CD4-positive, alpha-beta T cell treated with Interleukin-10 for 1 hour (primary cell): ENCODE measurements around the gene CHD3.

ENCODE experiments used
- DNase-seq: peaks from one replicate; pipeline ENCODE4 v3.0.0-alpha.2; 2020

The CHD3 gene

GRCh38 chr17:7903154-7904103, 14.8 kb downstream of the CHD3 start:
- no peak for DNase-seq

DNA sequence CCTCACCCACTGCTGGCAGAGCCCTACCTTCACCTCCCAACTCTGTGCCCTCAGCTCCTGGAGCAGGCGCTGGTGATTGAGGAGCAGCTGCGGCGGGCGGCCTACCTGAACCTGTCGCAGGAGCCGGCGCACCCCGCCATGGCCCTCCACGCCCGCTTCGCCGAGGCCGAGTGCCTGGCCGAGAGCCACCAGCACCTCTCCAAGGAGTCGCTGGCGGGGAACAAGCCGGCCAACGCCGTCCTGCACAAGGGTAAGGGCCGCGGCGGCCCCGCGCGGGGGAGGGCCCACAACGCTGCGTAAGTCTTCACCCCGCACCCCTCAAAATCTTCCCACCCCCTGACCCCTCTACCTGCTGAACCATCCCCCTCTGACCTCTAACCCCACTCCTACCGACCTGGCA, 20.5 kb downstream of the CHD3 start:
- DNase-seq = no peak

DNA sequence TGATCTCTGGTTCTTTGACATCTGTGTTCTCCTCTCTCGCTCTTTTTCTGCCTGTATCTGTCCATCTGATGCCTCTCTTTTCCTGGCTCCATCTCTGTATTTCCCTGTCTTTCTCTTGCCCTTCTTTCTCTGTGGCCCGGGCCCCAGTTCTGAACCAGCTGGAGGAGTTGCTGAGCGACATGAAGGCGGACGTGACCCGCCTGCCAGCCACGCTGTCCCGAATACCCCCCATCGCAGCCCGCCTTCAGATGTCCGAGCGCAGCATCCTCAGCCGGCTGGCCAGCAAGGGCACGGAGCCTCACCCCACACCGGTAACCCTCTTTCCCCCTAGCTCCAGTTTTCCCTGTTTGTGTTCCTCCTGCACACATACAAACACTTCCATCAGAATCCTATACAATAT, 21.7 kb downstream of the CHD3 start:
- no peak for DNase-seq

- no peak for DNase-seq
Observed at GRCh38 chr17:7910711-7911110, 22.1 kb downstream of the CHD3 start.

- DNase-seq = no peak
Observed at GRCh38 chr17:7911116-7911515, 22.5 kb downstream of the CHD3 start.

- DNase-seq = peak; percentile 85
Observed at GRCh38 chr17:7912927-7913524, 24.4 kb downstream of the CHD3 start.

GRCh38 chr17:7915179-7915610, 26.6 kb downstream of the CHD3 start:
- no peak for DNase-seq

DNA sequence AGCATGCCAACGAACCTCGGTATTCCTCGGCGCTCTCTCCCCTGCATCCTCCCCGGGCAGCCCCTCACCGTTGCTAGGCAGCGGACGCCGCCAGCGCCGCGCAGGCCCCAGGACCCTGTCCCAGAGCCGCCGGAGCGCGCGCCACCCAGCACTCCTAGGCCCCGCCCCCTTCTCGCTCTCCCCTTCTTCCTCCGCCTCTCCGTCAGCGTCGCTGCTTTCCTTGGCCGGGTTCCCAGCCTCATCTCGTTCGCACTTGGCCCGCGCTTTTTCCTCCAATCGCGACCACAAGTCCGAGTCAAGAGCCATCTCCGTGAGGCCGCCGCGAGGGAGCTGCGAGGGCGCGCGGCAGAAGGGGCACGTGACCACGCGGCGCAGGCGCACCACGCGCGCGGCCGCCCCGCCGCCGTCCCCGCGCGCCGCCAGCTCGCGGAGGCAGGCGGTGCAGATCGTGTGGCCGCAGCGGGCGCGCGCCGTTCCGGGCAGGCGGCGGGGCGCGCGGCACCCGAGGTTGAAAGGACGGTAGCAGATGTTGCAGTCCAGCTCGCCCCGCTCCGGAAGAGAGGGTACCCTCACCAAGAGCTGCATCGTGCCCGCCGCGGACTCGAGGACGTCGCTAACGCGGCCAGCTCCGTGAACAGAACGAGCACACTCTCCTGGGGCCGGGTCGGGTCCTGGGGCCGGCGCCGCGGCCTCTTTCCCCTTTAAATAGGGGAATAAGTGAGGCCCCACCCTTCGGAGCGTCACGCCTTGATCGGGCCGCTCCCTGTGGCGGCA, 27.2 kb downstream of the CHD3 start, which contains the start of gene RNF227:
TSS of gene RNF227 (minus strand) at position 679 of the 774 bp plus-strand sequence. CDS start at position 585, 94 bp downstream.
- DNase-seq = peak; percentile 88

DNA sequence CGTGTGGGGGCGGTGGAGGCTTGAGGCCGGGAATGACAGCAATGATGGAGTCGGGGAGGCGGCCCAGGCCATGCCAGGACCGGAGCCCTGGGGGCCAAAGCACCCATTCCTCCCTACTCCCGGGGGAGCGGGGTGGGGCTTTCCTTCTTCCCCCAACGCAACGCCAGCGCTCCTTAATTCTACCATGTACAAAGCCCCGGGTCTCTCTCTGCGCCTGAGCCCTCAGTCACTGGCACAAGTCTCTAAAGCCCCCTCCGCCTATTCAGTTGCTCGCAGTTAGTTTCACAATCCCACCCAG, 27.7 kb downstream of the CHD3 start:
- DNase-seq = no peak

GRCh38 chr17:7916808-7917207, 28.2 kb downstream of the CHD3 start:
- no peak for DNase-seq

GRCh38 chr17:7922269-7922844, 33.8 kb downstream of the CHD3 start:
- DNase-seq = no peak

DNA sequence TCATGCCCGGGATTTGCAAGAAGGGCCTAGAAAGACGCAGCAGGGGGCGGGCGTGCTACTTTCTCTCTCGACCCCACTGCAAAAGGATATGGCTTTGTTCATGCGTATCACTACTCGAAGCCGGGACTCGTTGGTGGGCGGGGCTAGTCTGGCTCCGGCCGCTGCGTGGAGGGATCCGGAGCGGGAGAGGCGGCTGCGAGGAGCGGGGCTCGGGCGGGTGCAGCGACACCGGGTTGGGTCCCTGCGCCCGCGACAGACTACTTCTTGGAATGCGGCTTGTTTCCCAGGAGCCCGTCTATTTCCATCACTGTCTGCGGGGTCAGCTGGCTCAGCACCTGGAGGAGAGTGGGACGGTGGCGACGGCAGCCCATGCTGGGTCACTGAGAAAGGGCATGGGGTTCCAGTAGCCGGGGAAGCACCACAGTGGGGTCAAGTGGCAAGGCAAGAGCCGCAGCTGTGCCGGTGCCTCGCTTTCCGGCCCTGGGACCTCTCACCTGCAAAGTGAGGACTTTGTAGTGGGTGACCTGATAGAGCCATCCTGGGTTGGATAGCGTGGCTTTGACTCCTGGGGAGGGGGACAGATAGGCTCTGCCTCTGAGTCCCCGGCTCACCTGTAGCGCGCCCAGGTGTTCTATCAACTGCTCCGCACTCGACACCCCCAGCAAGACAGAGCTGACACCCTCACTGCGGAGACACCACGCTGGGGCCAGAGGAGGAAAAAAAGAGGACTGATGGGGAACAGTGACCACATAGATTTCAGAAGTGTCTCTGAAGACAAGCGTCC, 34.4 kb downstream of the CHD3 start:
- DNase-seq = peak; percentile 89

GRCh38 chr17:7927596-7927995, 39.0 kb downstream of the CHD3 start:
- DNase-seq = no peak

GRCh38 chr17:7929158-7930023, 40.8 kb downstream of the CHD3 start, which contains the start of gene KCNAB3:
KCNAB3 (minus strand) TSS chr17:7929856; CDS start chr17:7929435, 421 bp downstream.
- peak; percentile 67 for DNase-seq

DNA sequence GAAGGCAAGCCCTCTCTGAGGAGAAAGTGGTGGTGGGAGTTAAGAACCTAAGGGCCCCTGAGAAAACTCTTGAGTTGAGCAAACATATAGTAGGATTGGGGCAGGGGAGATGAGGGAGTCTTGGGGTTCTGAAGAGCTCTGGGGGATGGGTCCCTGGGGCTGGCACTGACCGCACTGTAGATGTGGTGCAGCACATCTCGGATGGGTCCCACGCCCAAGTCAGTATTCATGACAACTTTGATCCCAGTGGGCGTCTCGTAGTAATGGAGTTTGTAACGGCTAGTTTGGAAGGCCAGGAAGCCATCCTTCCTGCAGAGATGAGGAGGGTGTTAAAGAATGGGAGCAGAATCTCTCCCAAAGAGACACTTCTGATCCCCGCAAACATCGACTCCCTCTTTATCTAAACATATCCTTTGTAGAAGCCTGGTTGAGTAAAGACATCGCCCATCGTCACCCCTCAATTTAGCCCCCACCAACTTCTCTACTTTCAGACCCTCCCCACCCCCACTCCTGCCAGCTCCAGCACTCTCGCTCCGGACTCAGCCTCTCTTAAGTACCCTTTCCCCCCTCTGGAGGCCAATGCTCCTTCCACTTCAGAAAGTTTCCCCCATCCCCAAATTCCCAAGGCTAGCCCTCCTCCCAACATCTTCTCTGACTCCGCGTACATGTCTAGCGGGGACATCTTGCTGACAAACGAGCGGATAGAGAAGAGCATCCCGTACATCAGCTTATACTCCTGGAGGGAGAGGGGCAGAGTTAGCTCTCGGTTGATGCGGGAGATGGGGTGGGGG, 42.4 kb downstream of the CHD3 start:
- no peak for DNase-seq

GRCh38 chr17:7931709-7932482, 43.3 kb downstream of the CHD3 start, which contains the start of the genes CNTROB and TRAPPC1:
CNTROB (plus strand) TSS chr17:7932206; CDS start chr17:7933080, 874 bp downstream.
TRAPPC1 (minus strand) TSS chr17:7931946; CDS start chr17:7931829, 117 bp downstream.
- DNase-seq = peak; percentile 100

GRCh38 chr17:7932483-7932891, 43.9 kb downstream of the CHD3 start:
- DNase-seq = no peak

- DNase-seq = peak; percentile 30
Observed at GRCh38 chr17:7932949-7933348, 44.4 kb downstream of the CHD3 start.

GRCh38 chr17:7935859-7936258, 47.3 kb downstream of the CHD3 start:
- no peak for DNase-seq
